ENCODE measurements around the gene SP6.

GRCh38 chr17:47894498-47895346 lies 43.8 kb upstream of the SP6 start:
- TF ChIP-seq CTCF (IDR thresholded peaks at IDR 0.05; ENCODE audit: low read depth, low read length): no peak
- TF ChIP-seq EZH2phosphoT487 (IDR thresholded peaks at IDR 0.05; ENCODE audit: low read depth): no peak

All from OCI-LY3 (cell line).